SK-N-SH (cell line): Measurements from ENCODE around the gene RHBDL2. TPM values are rescaled to one million over a fixed set of nuclear protein-coding genes. Genes with fewer than 3 reads are reported as not detected.

ENCODE experiments used
- CTCF ChIA-PET: fragments of 300-600, 350-600 bp; formaldehyde crosslinking; extraction: SDS; loops from one replicate; lab custom pipeline; 2021; lab: Yijun Ruan, JAX
- POLR2A ChIA-PET: fragments of 350-600 bp; sonication (Branson Sonifier 250); formaldehyde crosslinking; extraction: SDS; loops from one replicate; lab custom pipeline; 2020; ENCODE audit warnings: antibody characterized with exemption, inconsistent platforms; lab: Yijun Ruan, JAX
- DNase-seq: peaks from one replicate; pipeline ENCODE4 v3.0.0; 2012
- H2AFZ ChIP-seq: fragments of 200-600 bp; sonication (generic); 2 replicates; pipeline ENCODE4 v1.8.1; 2016; ENCODE audit warnings: antibody characterized with exemption, mild to moderate bottlenecking, low read depth
- H3F3A ChIP-seq: fragments of 200-600 bp; sonication (generic); replicated peaks from 2 replicates; pipeline ENCODE3; 2016; ENCODE audit warnings: antibody characterized with exemption, mild to moderate bottlenecking; ENCODE audit not compliant: insufficient read depth
- H3K27ac ChIP-seq, 2 experiments: fragments of 200-500 bp in 1 of 2; fragments of 200-600 bp in 1 of 2; sonication (Bioruptor generic) in 1 of 2; sonication (generic), shearing (Covaris generic) in 1 of 2; 2 replicates each; pipeline versions ENCODE4 v1.5.1 to v1.6.1; 2014 to 2016; ENCODE audit warnings: low read depth in 2 of 2, inconsistent platforms in 1 of 2, low read length in 1 of 2, mild to moderate bottlenecking in 1 of 2, mixed read lengths in 1 of 2
- H3K27me3 ChIP-seq: fragments of 200-600 bp; sonication (generic), shearing (Covaris generic); 2 replicates; pipeline ENCODE4 v1.6.1; 2016; ENCODE audit warnings: mixed run types; ENCODE audit not compliant: insufficient read depth
- H3K36me3 ChIP-seq, 2 experiments: fragments of 200-500 bp in 1 of 2; fragments of 200-600 bp in 1 of 2; sonication (Bioruptor generic) in 1 of 2; sonication (generic) in 1 of 2; replicated peaks in 1 of 2; 2 replicates each; pipeline versions ENCODE3 to v1.5.1; 2014 to 2016; ENCODE audit warnings: low read length in 1 of 2, mild to moderate bottlenecking in 1 of 2; ENCODE audit not compliant: insufficient read depth in 2 of 2, control insufficient read depth in 1 of 2
- H3K4me1 ChIP-seq, 2 experiments: fragments of 200-500 bp in 1 of 2; fragments of 200-600 bp in 1 of 2; sonication (Bioruptor generic) in 1 of 2; sonication (generic), shearing (Covaris generic) in 1 of 2; 2 replicates each; pipeline versions ENCODE4 v1.5.1 to v1.6.1; 2014 to 2016; ENCODE audit warnings: low read depth in 1 of 2, low read length in 1 of 2, mixed run types in 1 of 2; ENCODE audit not compliant: insufficient read depth in 2 of 2, control insufficient read depth in 1 of 2
- H3K4me2 ChIP-seq: fragments of 200-600 bp; sonication (generic), shearing (Covaris generic); 2 replicates; pipeline ENCODE4 v1.6.1; 2017; ENCODE audit warnings: mixed run types
- H3K4me3 ChIP-seq, 2 experiments: fragments of 200-500 bp in 1 of 2; fragments of 200-600 bp in 1 of 2; sonication (Bioruptor generic) in 1 of 2; sonication (generic), shearing (Covaris generic) in 1 of 2; 2 replicates each; pipeline versions ENCODE4 v1.5.1 to v1.8.1; 2014 to 2016; ENCODE audit warnings: low read depth in 2 of 2, inconsistent platforms in 1 of 2, low read length in 1 of 2, mild to moderate bottlenecking in 1 of 2, mixed read lengths in 1 of 2, moderate library complexity in 1 of 2
- H3K79me2 ChIP-seq: fragments of 200-600 bp; sonication (generic); 2 replicates; pipeline ENCODE4 v1.8.1; 2017; ENCODE audit warnings: mild to moderate bottlenecking; ENCODE audit not compliant: insufficient read depth
- H3K9ac ChIP-seq: fragments of 200-600 bp; sonication (generic); 2 replicates; pipeline ENCODE4 v1.6.1; 2017; ENCODE audit warnings: mixed run types
- H3K9me2 ChIP-seq: fragments of 200-600 bp; sonication (generic); 2 replicates; pipeline ENCODE4 v1.6.1; 2017; ENCODE audit warnings: mixed run types
- H3K9me3 ChIP-seq: fragments of 200-600 bp; sonication (generic); 2 replicates; pipeline ENCODE4 v1.6.1; 2017; ENCODE audit warnings: mixed run types, mild to moderate bottlenecking, moderate library complexity
- H4K20me1 ChIP-seq: fragments of 200-600 bp; sonication (generic); 2 replicates; pipeline ENCODE4 v1.6.1; 2017; ENCODE audit warnings: mild to moderate bottlenecking, mixed run types; ENCODE audit not compliant: insufficient read depth
- CHD2 ChIP-seq: fragments of 150-350 bp; IDR thresholded peaks from 2 replicates; pipeline ENCODE4 v1.6.1; 2018; ENCODE audit warnings: low read length; ENCODE audit not compliant: partially characterized antibody
- CTCF ChIP-seq: fragments of 200-600 bp; sonication (generic); IDR thresholded peaks from 2 replicates; pipeline ENCODE4 v1.6.1; 2017; ENCODE audit warnings: antibody characterized with exemption, mild to moderate bottlenecking, moderate library complexity
- FOSL2 ChIP-seq: IDR thresholded peaks from 2 replicates; pipeline ENCODE4 v1.4.0; 2012; ENCODE audit warnings: low read depth, mild to moderate bottlenecking, moderate library complexity, borderline replicate concordance
- FOXM1 ChIP-seq: IDR thresholded peaks from 2 replicates; pipeline ENCODE4 v1.4.0; 2012; ENCODE audit warnings: low read depth, mild to moderate bottlenecking
- GATA2 ChIP-seq: sonication (generic); formaldehyde crosslinking; IDR thresholded peaks from 2 replicates; pipeline ENCODE4 v1.5.0; 2020; ENCODE audit warnings: mild to moderate bottlenecking, missing genetic modification reagents
- IRF3 ChIP-seq: fragments of 150-350 bp; IDR thresholded peaks from 2 replicates; pipeline ENCODE4 v1.6.1; 2016; ENCODE audit warnings: mild to moderate bottlenecking, low read depth, low read length
- MAX ChIP-seq: IDR thresholded peaks from 2 replicates; pipeline ENCODE4 v1.4.0; 2012; ENCODE audit warnings: low read depth
- NRF1 ChIP-seq: IDR thresholded peaks from 2 replicates; pipeline ENCODE4 v1.6.1; 2012; ENCODE audit warnings: low read depth, mild to moderate bottlenecking, low read length
- REST ChIP-seq: IDR thresholded peaks from 2 replicates; pipeline ENCODE4 v1.6.1; 2012; ENCODE audit warnings: mild to moderate bottlenecking, low read depth, low read length, moderate library complexity
- RXRA ChIP-seq: IDR thresholded peaks from 2 replicates; pipeline ENCODE4 v1.4.0; 2012; ENCODE audit warnings: low read depth, mild to moderate bottlenecking, borderline replicate concordance
- TCF12 ChIP-seq: IDR thresholded peaks from 2 replicates; pipeline ENCODE4 v1.4.0; 2012
- WGBS: methylation state at CpG from one replicate; pipeline ENCODE4 v1.1.6; 2017; ENCODE audit warnings: low lambda C conversion rate; 5-methylcytosine and 5-hydroxymethylcytosine counted together
- polyA plus RNA-seq, 3 experiments: library from polyadenylated mRNA; depleted of rRNA; stranded (reverse); fragments of >200 nt; gene quantifications; 2 replicates each; pipeline ENCODE4 v1.2.3, GENCODE V29; 2012

RHBDL2 gene
- polyA plus RNA-seq, 1 of the 3 experiments (the other 2 are of a cell fraction) = 0.07 TPM

- no peak for TF ChIP-seq IRF3
- TF ChIP-seq FOXM1 = no peak
Measured at GRCh38 chr1:38940339-38941047, 1.1 kb downstream of the RHBDL2 start (continued).

GRCh38 chr1:38938722-38939260, 2.8 kb downstream of the RHBDL2 start:
- no peaks in the 10 kb centered on the region for H4K20me1 ChIP-seq
- H3F3A ChIP-seq = no peaks in the 10 kb centered on the region
- no peaks in the 10 kb centered on the region for H3K36me3 ChIP-seq
- no peak overlapping the region for H3K4me3 ChIP-seq
- H3K27ac ChIP-seq = no peak overlapping the region
- H2AFZ ChIP-seq = no peak overlapping the region
- H3K4me1 ChIP-seq = no peaks in the 10 kb centered on the region
- TF ChIP-seq TCF12 (no peak), CHD2 (no peak), IRF3 (no peak), RXRA (no peak), REST (no peak), MAX (no peak), CTCF (no peak), NRF1 (no peak), GATA2 (CRISPR knock-in tag) (no peak), FOSL2 (no peak)
- WGBS = 34% methylated on average over 4 of the region's 4 CpGs
- no peak overlapping the region for H3K4me2 ChIP-seq
- H3K9ac ChIP-seq = no peak overlapping the region
- POLR2A ChIA-PET = no interaction called here
- DNase-seq = no peak
- no peaks in the 10 kb centered on the region for H3K9me3 ChIP-seq
- no peaks in the 10 kb centered on the region for H3K79me2 ChIP-seq
- H3K9me2 ChIP-seq = no peaks in the 10 kb centered on the region
- H3K27me3 ChIP-seq = no peaks in the 10 kb centered on the region
- CTCF ChIA-PET = no interaction called here
